HL-60 (cell line): ENCODE data around the gene ANKUB1.
A peak's percentile ranks its signal among the peaks of the same experiment; 100 is the strongest.

ENCODE experiments used
- DNase-seq, 2 experiments: peaks; one replicate each; pipeline ENCODE4 v3.0.0-alpha.2; 2010 to 2020; ENCODE audit warnings: low read depth in 1 of 2, low spot score in 1 of 2
- H3K27ac ChIP-seq: fragments of 250-450 bp; sonication (Bioruptor Pico); replicated peaks from 2 replicates; pipeline ENCODE4 v1.5.1; 2020; ENCODE audit warnings: mild to moderate bottlenecking, moderate library complexity
- H3K27me3 ChIP-seq: fragments of 250-450 bp; sonication (Bioruptor Pico); 2 replicates; pipeline ENCODE4 v1.5.1; 2021; ENCODE audit warnings: mild to moderate bottlenecking, moderate library complexity; ENCODE audit not compliant: insufficient read depth, poor library complexity, severe bottlenecking
- H3K4me3 ChIP-seq: replicated peaks from 2 replicates; pipeline ENCODE4 v1.5.1; 2011; ENCODE audit warnings: mild to moderate bottlenecking, control low read depth, low read length; ENCODE audit not compliant: insufficient read depth
- GABPA ChIP-seq: IDR thresholded peaks from 2 replicates; pipeline ENCODE4 v1.6.1; 2012; ENCODE audit warnings: low read depth
- POLR2AphosphoS5 ChIP-seq: IDR thresholded peaks from 2 replicates; pipeline ENCODE4 v1.6.1; 2012; ENCODE audit warnings: low read depth
- SPI1 ChIP-seq: IDR thresholded peaks from 2 replicates; pipeline ENCODE4 v1.6.1; 2012; ENCODE audit warnings: low read depth, mild to moderate bottlenecking, borderline replicate concordance
- TF ChIP-seq, protein P1 (sequence below): IDR thresholded peaks from one replicate; pipeline ENCODE4 v1.5.1; 2011; ENCODE audit warnings: low read length, control low read depth, inconsistent platforms; ENCODE audit not compliant: insufficient read depth
- TF ChIP-seq, protein P2 (sequence below): IDR thresholded peaks from 2 replicates; pipeline ENCODE4 v1.6.1; 2012; ENCODE audit warnings: low read depth; ENCODE audit not compliant: insufficient replicate concordance

Gene ANKUB1

GRCh38 chr3:149723781-149724180, 68.6 kb downstream of the ANKUB1 start:
- no peaks in the 10 kb centered on the region for H3K27me3 ChIP-seq
- no peak overlapping the region for H3K4me3 ChIP-seq
- DNase-seq: no peak
- H3K27ac ChIP-seq: no peak overlapping the region
- TF ChIP-seq, protein P1, sequence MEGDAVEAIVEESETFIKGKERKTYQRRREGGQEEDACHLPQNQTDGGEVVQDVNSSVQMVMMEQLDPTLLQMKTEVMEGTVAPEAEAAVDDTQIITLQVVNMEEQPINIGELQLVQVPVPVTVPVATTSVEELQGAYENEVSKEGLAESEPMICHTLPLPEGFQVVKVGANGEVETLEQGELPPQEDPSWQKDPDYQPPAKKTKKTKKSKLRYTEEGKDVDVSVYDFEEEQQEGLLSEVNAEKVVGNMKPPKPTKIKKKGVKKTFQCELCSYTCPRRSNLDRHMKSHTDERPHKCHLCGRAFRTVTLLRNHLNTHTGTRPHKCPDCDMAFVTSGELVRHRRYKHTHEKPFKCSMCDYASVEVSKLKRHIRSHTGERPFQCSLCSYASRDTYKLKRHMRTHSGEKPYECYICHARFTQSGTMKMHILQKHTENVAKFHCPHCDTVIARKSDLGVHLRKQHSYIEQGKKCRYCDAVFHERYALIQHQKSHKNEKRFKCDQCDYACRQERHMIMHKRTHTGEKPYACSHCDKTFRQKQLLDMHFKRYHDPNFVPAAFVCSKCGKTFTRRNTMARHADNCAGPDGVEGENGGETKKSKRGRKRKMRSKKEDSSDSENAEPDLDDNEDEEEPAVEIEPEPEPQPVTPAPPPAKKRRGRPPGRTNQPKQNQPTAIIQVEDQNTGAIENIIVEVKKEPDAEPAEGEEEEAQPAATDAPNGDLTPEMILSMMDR: no peak
- no peak for TF ChIP-seq GABPA
- no peak for TF ChIP-seq SPI1
- TF ChIP-seq, protein P2, sequence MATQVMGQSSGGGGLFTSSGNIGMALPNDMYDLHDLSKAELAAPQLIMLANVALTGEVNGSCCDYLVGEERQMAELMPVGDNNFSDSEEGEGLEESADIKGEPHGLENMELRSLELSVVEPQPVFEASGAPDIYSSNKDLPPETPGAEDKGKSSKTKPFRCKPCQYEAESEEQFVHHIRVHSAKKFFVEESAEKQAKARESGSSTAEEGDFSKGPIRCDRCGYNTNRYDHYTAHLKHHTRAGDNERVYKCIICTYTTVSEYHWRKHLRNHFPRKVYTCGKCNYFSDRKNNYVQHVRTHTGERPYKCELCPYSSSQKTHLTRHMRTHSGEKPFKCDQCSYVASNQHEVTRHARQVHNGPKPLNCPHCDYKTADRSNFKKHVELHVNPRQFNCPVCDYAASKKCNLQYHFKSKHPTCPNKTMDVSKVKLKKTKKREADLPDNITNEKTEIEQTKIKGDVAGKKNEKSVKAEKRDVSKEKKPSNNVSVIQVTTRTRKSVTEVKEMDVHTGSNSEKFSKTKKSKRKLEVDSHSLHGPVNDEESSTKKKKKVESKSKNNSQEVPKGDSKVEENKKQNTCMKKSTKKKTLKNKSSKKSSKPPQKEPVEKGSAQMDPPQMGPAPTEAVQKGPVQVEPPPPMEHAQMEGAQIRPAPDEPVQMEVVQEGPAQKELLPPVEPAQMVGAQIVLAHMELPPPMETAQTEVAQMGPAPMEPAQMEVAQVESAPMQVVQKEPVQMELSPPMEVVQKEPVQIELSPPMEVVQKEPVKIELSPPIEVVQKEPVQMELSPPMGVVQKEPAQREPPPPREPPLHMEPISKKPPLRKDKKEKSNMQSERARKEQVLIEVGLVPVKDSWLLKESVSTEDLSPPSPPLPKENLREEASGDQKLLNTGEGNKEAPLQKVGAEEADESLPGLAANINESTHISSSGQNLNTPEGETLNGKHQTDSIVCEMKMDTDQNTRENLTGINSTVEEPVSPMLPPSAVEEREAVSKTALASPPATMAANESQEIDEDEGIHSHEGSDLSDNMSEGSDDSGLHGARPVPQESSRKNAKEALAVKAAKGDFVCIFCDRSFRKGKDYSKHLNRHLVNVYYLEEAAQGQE: no peak
- no peak for TF ChIP-seq POLR2AphosphoS5

GRCh38 chr3:149720918-149721317, 71.4 kb downstream of the ANKUB1 start:
- Histone ChIP-seq H3K4me3 (no peak overlapping the region), H3K27me3 (no peaks in the 10 kb centered on the region), H3K27ac (no peak overlapping the region)
- TF ChIP-seq SPI1 (no peak), POLR2AphosphoS5 (no peak), GABPA (no peak)
- TF ChIP-seq, protein P1: no peak
- TF ChIP-seq, protein P2: no peak
- DNase-seq: no peak

- no peak for TF ChIP-seq SPI1
- TF ChIP-seq GABPA: no peak
- TF ChIP-seq, protein P2: no peak
- TF ChIP-seq, protein P1: no peak
- no peak for TF ChIP-seq POLR2AphosphoS5
- Histone ChIP-seq H3K27ac (no peak overlapping the region), H3K4me3 (no peak overlapping the region), H3K27me3 (no peaks in the 10 kb centered on the region)
- DNase-seq: peak in 1 of 2 experiments; percentile 27
Observed at GRCh38 chr3:149717391-149718056, 74.8 kb downstream of the ANKUB1 start.
